Panc1 (cell line): Measurements from ENCODE around the gene AOC3. TPM values are rescaled to one million over a fixed set of nuclear protein-coding genes. Genes with fewer than 3 reads are reported as not detected.
"Not testable (repeated sequence)": the region's sequence is repeated elsewhere in the genome, so short reads cannot be mapped to it uniquely, and the experiment has no call there.

ENCODE experiments used
- ATAC-seq: fragments of 200-7000 bp; cut with Tn5 transposase; 2 replicates; pipeline ENCODE4 v1.9.1; 2020; ENCODE audit warnings: mild to moderate bottlenecking, moderate library complexity
- BruUV-seq: library from RNA; stranded (reverse); fragments of 400-500 nt; replicated peaks from 2 replicates; lab custom pipeline; 2021; lab: Mats Ljungman, UMichigan
- CTCF ChIA-PET: fragments of 300-600 bp; sonication (Branson Sonifier 250); formaldehyde crosslinking; loops from one replicate; lab custom pipeline; 2022; ENCODE audit warnings: antibody characterized with exemption; lab: Charles Lee
- POLR2A ChIA-PET: fragments of 300-600 bp; sonication (Branson Sonifier 250); formaldehyde crosslinking; loops from one replicate; lab custom pipeline; 2022; ENCODE audit warnings: antibody characterized with exemption; lab: Charles Lee
- DNase-seq: peaks from one replicate; pipeline ENCODE4 v3.0.0-alpha.2; 2010; ENCODE audit warnings: low read depth, low spot score
- H3K27ac ChIP-seq: 2 replicates; pipeline ENCODE4 v1.5.1; 2011; ENCODE audit warnings: mild to moderate bottlenecking, low read length, inconsistent platforms
- H3K27me3 ChIP-seq: fragments of 200-500 bp; sonication (Bioruptor generic); 2 replicates; pipeline ENCODE4 v1.6.0; 2014; ENCODE audit warnings: low read length, inconsistent platforms; ENCODE audit not compliant: control insufficient read depth, insufficient read depth
- H3K36me3 ChIP-seq: fragments of 200-500 bp; sonication (Bioruptor generic); 2 replicates; pipeline ENCODE4 v1.5.1; 2014; ENCODE audit warnings: inconsistent platforms, mild to moderate bottlenecking, low read length, moderate library complexity; ENCODE audit not compliant: control insufficient read depth, insufficient read depth
- H3K4me1 ChIP-seq: 2 replicates; pipeline ENCODE4 v1.5.1; 2011; ENCODE audit warnings: inconsistent platforms, mild to moderate bottlenecking, low read length, moderate library complexity; ENCODE audit not compliant: control insufficient read depth, insufficient read depth
- H3K4me3 ChIP-seq, 2 experiments: 2 replicates each; pipeline ENCODE4 v1.5.1; 2011 to 2012; ENCODE audit warnings: low read depth in 2 of 2, low read length in 2 of 2, mild to moderate bottlenecking in 2 of 2, inconsistent platforms in 1 of 2, moderate library complexity in 1 of 2
- H3K9me3 ChIP-seq: fragments of 200-500 bp; sonication (Bioruptor generic); 2 replicates; pipeline ENCODE4 v1.5.1; 2014; ENCODE audit warnings: low read depth, mild to moderate bottlenecking, inconsistent platforms, low read length, moderate library complexity; ENCODE audit not compliant: control insufficient read depth, insufficient read depth
- CTCF ChIP-seq: fragments of 450-650 bp; IDR thresholded peaks from 2 replicates; pipeline ENCODE4 v1.5.1; 2017; ENCODE audit warnings: mild to moderate bottlenecking
- POLR2AphosphoS5 ChIP-seq: IDR thresholded peaks from 2 replicates; pipeline ENCODE4 v1.6.1; 2012; ENCODE audit warnings: mild to moderate bottlenecking, low read depth, low read length, moderate library complexity
- REST ChIP-seq, 2 experiments: IDR thresholded peaks; 2 replicates each; pipeline ENCODE4 v1.6.1; 2011 to 2012; ENCODE audit warnings: low read depth in 2 of 2, control low read depth in 1 of 2, low read length in 1 of 2, mild to moderate bottlenecking in 1 of 2, moderate library complexity in 1 of 2; ENCODE audit not compliant: insufficient read depth in 1 of 2
- SIN3A ChIP-seq: IDR thresholded peaks from 2 replicates; pipeline ENCODE4 v1.6.1; 2012; ENCODE audit warnings: low read depth, mild to moderate bottlenecking, low read length, moderate library complexity, borderline replicate concordance; ENCODE audit not compliant: insufficient read depth
- TCF7L2 ChIP-seq: IDR thresholded peaks from 2 replicates; pipeline ENCODE4 v1.6.1; 2011; ENCODE audit warnings: mild to moderate bottlenecking, low read depth, low read length, inconsistent platforms
- in situ Hi-C: cut with HindIII; loops from 2 replicates; pipeline ENCODE4 v1.10.0; 2016; ENCODE audit warnings: low sequenced_read_pairs, low pct_unique_long_range_greater_than_20kb
- intact Hi-C: fragments of 100-400 bp; cut with micrococcal nuclease; formaldehyde crosslinking; loops from one replicate; pipeline ENCODE4 v1.10.0; 2022; ENCODE audit not compliant: unreplicated experiment
- total RNA-seq: library from RNA; stranded (reverse); gene quantifications from one replicate; pipeline ENCODE4 v1.2.1, GENCODE V29; 2021; ENCODE audit not compliant: unreplicated experiment

The AOC3 gene
- total RNA-seq, 1 experiment from 2014 or later, result 0.21 TPM

- Histone ChIP-seq H3K27ac (no peak overlapping the region), H3K36me3 (no peaks in the 10 kb centered on the region), H3K4me1 (no peaks in the 10 kb centered on the region), H3K27me3 (no peaks in the 10 kb centered on the region), H3K4me3 (no peak overlapping the region), H3K9me3 (no peaks in the 10 kb centered on the region)
- CTCF ChIA-PET, result no interaction called here
- no peak for TF ChIP-seq TCF7L2
- no peak for TF ChIP-seq POLR2AphosphoS5
- no peak for TF ChIP-seq REST (IDR thresholded peaks at IDR 0.05; ENCODE audit: insufficient read depth in 1 of 2, low read depth in 2 of 2, low read length in 1 of 2)
- TF ChIP-seq CTCF, result no peak
- TF ChIP-seq SIN3A, result no peak
- no peak for ATAC-seq
- POLR2A ChIA-PET, result no interaction called here
- DNase-seq, result no peak
- in situ Hi-C loops (no loop called here), intact Hi-C loops (no loop called here)
- no TSS peak for BruUV-seq
Observed at GRCh38 chr17:42898147-42898811, 47.3 kb downstream of the AOC3 start.

- intact Hi-C loops, H3K27me3 ChIP-seq, ATAC-seq, BruUV-seq, DNase-seq, H3K9me3 ChIP-seq, in situ Hi-C loops, H3K36me3 ChIP-seq, CTCF ChIA-PET, POLR2A ChIA-PET, H3K4me1 ChIP-seq, H3K27ac ChIP-seq, H3K4me3 ChIP-seq: not testable (repeated sequence)
Observed at GRCh38 chr17:42899981-42900380, 49.0 kb downstream of the AOC3 start.

GRCh38 chr17:42900460-42901331, 49.7 kb downstream of the AOC3 start, which contains the start of gene G6PC1:
Gene G6PC1 (plus strand): TSS chr17:42900799. CDS start chr17:42900877, 78 bp downstream.
- no peaks in the 10 kb centered on the region for H3K36me3 ChIP-seq
- no peak within 1 kb of the TSS for H3K4me3 ChIP-seq
- H3K4me1 ChIP-seq, result no peaks in the 10 kb centered on the region
- ChIA-PET CTCF (no interaction called here), POLR2A (no interaction called here)
- in situ Hi-C loops, result no loop called here
- no peak for ATAC-seq
- BruUV-seq, result no TSS peak
- H3K27me3 ChIP-seq, result no peaks in the 10 kb centered on the region
- no peak for DNase-seq
- intact Hi-C loops, result no loop called here
- no peak for TF ChIP-seq POLR2AphosphoS5
- no peak for TF ChIP-seq REST (IDR thresholded peaks at IDR 0.05; ENCODE audit: insufficient read depth in 1 of 2, low read depth in 2 of 2, low read length in 1 of 2)
- no peak for TF ChIP-seq SIN3A
- TF ChIP-seq TCF7L2, result no peak
- TF ChIP-seq CTCF, result no peak
- no peaks in the 10 kb centered on the region for H3K9me3 ChIP-seq
- H3K27ac ChIP-seq, result no peak within 1 kb of the TSS
